GM21786 (cell line): ENCODE data around the gene DNM1.

Experiments used
- ATAC-seq: cut with Tn5 transposase; IDR thresholded peaks from one replicate; pipeline ENCODE4 v1.9.1; 2021; ENCODE audit not compliant: unreplicated experiment

DNM1 gene

DNA sequence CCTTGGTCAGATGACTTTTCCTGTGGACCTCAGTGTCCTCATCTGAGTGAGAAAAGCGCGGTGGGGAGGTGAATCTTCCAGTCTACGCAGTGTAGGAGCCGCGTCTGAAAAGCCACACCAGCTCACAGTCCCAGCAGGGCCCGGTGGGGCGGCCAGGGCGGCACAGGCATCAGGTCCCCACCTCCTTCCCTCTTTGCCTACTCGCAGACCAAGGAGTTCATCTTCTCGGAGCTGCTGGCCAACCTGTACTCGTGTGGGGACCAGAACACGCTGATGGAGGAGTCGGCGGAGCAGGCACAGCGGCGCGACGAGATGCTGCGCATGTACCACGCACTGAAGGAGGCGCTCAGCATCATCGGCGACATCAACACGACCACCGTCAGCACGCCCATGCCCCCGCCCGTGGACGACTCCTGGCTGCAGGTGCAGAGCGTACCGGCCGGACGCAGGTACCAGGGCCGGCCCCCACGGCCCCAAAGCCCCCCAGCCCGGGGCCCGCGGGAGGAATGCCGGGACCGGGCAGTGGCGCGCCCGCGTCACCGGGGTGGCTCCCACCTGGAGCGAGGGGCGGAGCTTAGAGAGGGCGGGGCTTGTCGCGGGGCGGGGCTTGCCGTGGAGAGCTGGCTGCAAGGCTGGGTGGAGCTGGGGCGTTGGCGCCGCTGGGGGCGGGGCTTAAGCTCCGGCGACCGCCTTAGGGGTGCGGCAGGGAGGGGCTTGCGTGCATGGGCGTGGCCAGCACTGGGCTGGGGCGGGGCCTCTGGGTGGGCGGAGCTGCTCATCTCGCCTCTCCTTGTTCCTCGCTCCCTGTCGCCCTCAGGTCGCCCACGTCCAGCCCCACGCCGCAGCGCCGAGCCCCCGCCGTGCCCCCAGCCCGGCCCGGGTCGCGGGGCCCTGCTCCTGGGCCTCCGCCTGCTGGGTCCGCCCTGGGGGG is 47.0 kb downstream of the DNM1 start:
- ATAC-seq = peak; percentile 80

DNA sequence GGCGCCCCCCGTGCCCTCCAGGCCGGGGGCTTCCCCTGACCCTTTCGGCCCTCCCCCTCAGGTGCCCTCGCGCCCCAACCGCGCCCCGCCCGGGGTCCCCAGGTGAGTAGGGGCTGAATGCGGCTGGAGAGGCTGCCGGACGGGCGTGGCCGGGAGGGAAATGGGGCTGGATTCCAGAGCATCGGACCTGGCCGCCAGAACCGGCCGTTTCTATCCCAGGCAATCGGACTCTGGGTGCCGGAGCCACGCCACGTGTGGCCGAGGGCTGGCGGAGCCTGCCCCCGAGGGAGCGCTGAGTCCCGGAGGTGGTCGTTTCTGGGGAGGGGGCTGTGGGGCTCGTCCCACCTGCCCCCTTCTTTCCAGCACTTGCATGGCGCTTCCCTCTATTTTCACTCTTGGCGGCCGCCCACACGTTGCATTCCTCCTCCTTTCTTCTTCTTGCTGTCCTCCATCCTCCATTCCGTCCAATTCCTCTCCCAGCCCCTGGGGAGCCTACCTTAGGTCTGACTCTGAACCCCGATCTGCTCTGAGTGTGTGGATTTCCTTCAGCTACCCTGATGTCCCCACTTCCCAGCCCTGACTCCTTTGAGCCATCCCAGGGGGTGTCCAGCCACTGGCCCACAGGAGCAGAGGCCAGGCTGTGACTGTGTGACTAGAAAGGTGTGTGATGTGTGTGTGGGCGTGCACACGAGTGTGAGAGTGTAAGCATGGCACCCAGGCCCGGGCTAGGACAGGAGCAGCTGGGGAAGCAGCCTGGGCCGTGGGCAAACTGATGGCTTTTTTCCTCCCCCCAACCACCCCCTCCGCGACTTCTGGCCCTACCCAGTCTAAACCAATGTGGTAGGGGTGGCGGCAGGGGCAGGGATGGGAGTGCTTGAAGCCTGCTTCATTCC is 47.9 kb downstream of the DNM1 start:
- no peak for ATAC-seq

DNA sequence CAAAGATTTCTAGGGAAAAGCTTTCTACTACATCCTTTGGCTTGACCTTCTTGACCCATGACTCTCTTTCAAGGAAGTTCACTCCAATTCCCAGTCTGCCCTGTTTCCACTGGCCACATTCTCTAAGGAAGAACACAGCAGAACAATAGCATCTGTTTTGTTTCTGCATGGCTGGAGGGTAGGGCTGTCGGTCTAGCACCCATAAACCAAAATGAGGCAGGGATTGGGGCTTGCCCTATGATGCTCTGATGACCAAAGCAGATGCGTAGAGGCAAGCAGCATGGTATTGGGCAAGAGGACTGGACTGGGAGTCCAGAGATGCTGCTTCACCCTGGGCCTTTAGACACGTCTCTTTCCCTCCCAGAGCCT is 48.5 kb downstream of the DNM1 start:
- ATAC-seq = no peak

DNA sequence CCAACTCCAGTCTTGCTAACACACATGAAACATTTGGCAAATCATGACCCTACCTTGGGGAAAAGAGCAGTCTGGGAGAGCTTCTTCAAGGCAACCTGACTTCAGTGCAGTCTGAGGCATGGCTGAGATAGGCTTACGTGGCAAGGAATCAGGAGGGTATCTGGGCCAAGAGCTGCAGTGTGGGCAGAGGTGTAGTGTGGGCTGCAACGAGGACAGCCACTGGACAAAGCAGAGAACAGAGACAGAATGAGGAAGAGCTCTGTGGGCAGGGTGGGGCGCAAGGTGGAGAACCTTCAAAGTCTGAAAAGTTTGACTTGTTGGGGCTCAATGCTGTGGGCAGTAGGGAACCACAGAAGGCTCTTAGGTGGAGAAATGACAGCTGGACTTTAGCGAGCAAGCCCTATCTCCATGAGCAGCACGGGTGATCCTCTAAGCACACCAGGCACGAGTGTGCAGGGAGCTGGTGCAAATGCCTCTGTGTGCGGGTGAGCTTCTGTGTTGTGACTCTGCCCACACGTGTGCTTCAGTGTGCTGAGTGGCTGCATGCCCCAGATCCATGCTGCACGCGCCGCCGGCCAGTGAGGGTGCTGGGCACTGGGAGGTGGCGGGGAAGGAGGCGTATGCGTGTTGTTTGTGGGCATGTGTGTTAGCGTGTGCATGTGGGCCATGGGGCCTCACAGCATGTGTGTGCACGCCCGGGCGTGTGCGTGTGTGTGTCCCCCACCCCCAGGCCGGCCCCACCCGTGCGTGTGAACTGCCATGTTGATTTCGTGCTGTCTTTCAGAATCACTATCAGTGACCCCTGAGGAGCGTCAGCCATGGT is 49.3 kb downstream of the DNM1 start:
- no peak for ATAC-seq

DNA sequence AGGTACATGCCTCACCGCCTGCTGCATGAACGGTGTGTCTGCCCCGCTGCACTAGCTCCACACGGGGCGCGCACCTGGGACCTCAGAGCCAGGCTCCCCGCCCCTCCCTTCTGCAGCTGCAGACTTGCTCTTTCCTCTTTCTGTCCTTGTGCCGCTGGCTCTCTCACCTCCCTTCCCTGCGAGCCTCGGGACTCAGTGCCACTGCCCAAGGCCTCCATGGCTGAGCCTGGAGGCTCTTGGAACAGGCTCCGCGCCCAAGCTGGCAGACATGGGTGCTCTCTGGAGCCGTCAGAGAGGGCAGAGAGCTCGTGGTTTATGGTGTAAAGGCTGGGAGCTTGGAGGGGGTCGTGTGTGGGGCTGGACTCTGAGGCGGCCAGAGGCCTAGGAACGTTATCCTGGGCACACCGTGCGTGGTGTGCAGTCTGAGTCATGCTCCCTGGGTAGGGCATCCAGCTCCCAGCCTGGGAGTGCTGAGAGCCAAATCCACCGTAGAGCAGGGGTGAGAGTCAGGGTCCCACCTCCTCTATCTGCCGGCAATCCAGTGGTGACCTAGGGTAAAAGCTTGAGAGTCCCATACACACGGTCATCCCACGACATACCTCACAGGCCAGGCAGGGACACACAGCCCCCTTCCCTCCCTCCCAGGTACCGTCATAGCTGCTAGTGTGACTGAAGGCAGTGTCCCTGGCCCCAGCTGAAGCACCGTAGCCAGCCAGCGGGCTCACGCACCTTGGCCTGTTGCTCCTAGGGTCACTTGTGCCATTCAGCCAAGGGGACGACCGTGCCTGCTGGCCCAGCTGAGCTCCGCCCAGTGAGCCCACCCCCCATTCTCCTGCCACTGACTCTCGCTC is 50.2 kb downstream of the DNM1 start:
- ATAC-seq = no peak

DNA sequence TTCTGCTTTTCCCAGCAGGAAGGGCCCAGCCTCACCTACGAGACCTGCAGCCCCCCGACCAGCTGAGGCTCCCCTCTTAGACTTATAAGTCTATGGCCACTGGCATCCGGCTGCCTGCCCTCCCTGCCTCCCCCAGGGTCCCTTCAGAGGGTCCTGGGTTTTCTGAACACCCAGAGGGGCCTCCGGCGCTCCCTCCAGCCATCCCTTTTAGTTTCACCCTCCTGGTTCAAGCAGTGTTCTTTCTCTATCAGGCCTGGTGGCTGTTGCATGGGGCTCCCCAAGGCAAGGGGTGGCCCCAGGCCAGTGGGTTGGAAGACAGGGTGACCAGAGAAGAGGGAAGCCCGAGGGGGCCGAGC is 50.8 kb downstream of the DNM1 start:
- no peak for ATAC-seq

DNA sequence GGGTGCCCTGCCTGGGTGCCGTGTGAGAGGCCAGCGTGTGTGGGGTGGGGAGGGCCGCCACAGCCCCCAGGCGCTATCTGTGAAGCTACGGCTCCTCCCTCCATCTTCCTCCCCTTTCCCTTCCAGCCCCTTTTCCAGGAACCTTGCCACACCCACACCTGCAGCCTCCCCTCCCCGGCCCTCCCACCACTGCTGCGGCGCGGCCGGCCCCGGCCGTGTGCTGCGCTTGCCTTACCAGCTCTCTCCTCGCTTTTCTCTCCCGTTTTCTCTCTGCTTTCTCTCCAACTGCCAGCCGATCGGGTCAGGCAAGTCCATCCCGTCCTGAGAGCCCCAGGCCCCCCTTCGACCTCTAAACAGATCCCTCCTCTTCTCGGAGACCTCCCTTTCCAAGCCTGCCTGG is 51.2 kb downstream of the DNM1 start:
- ATAC-seq = no peak

DNA sequence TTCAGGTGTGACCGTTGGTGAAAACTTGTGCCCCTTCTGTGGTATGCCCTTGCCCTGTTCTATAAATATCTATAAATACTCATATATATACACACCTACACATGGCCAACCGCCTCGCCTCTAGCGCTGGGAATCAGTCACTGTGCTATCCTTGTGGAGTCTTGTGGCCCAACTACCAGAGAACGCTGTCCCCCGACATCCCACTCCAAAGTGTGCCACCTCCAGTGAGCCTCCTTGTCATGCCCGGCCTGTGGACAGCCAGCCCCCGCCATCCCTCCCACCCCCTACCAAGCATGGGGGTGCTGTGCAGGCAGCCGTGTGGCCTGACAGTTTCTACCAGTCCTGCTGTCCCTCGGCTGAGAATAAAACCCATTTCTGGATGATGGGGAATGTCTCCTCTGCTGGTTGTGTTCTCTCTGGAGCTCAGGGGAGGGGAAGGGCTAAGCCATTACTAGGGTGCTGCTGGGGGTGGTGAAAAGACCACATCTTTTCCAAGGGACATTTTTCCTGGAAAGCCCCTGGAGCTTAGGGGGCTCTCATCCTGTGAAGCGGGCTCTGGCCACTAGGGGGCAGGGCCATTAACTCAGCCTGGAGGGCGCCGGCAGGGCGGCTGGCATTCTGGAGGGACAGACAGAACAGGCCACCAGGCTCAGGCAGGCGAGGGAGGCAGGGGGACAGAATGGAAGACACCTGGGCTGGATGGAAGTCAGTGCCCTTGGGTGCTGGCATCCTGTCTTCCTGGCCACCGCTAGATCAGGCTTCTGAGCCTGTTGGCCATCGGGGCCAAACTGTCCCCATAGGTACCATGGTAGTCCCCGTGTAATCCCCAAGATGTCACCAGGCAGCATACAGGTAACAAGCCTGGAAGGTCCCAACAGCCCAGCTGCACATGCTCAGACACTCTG is 51.9 kb downstream of the DNM1 start:
- no peak for ATAC-seq

DNA sequence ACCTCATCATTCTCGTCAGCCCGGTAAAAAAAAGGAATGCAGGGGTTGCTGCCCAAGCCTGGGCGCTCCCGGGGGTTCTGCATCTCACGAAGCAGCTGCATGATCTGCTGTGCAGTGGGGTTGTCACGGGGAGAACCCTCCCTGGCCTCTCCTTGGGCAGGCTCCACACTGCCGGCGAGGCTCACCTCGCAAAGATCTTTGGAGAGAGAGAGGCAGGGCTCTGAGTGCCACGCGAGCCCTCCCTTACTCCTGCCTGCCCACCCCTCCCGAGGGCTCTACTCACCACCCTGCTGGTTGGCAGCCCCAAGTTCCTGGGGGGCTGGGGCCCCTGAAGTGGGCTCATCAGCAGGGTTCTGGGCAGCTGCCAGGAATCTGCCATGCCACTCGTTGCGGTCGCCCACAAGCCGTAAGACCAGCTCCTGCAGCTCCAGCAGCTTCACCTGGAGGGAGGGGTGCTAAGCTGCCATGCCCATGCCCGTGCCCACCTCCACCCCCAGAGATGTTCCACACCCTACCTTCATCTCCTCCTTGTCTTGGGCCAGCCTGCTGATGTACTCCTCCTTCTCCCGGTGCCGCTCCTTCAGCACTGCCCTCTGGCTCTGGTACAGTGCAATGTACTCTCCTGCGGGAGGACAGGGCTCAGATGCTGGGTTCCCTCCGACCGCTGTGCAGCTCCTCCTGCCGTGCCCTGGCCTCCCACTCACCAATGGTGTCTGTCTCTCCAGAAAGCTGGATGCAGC is 54.1 kb downstream of the DNM1 start:
- ATAC-seq = no peak

DNA sequence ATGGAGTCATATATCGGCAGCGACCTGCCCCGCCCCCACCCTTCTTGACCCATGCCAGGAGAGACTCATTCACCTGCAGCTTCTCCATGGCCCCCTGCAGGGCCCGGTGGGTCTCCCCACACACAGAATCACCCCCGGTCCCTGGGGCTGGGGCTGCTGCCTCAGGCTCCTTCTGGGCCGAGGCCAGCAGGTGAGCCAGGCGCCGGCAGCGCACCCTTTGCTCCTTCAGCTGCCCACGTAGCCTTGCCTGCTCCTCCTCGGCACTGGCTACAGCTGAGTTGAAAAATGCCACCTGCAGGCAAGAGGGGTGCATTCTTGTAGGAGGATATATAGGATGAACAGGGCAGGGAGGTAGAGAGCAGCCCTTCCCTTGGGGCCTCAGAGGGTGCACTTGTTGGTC is 54.7 kb downstream of the DNM1 start:
- no peak for ATAC-seq

DNA sequence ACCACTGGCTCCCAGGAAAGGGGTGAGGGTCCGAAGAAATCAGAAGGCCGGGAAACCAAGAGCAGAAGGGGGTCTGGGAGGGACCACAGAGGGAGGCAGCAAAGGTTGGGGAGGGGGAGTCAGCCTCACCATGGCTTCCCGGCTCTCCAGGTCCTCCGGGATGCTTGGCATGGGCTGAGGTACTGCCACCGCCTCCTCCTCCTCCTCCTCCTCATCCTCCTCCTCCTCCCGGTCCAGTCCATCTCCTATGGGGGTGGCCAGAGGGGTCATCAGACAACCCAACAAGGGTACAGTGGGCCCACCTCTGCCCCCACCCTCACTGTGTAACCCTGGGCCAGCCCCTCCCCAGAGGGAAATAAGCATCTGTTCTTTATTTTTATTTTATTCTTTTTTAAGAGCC is 55.1 kb downstream of the DNM1 start:
- ATAC-seq = no peak

DNA sequence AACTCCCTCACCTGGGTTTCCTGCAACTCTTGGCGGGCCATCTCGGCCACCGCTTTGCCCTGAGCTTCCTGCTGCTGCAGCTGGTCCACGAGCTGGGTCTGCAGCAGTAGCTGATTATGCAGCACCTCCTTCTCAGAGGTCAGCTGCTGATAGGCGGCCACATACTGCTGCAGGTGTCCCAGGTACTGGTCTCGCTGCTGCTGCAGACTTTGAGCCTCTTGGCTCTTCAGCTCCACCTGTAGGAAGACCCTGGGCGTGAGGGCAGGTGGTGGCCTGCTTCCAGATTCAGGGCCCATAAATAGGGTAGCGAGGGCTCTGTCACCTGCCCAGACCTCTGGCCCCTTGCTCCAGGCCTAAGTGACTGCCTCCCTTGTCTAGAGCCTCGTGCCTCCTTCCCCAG is 56.0 kb downstream of the DNM1 start:
- ATAC-seq = no peak

DNA sequence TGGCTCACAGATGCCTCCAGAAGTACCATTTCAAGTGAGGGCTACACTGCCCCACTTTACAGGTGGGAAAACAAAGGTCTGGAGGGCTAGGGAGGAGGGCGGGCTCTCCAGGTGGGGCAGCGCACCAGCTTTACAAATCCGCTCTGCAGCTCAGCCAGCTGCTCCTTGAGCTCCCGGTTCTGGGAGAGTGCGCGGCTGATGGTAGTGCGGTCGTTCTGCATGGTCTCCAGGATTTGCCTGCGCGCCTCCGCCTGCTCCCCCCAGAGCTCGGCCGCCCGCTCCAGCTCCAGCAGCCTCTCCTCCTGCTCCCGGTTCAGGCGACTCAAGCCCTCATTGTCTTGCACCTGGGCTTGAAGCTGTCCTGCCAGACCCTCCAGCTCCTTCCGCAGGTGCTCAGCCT is 57.2 kb downstream of the DNM1 start:
- ATAC-seq = no peak

DNA sequence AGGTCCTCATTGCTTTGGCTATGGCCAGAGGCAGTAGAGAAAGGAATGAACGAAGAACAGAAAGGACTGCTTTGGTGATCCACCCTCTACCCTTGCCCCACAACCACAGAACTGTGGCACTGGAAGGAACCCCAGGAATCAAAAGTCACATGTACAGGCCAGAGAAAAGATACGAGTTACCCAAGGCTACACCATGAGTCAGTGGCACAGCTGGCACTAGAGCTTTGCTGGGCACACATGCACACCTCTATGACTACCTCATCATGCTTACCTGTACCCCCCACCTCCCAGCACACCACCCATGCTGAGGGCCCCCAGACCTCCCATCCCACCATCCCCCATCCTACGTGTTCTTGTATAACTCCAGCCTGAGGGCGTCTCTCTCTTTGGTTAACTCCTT is 59.5 kb downstream of the DNM1 start:
- no peak for ATAC-seq

DNA sequence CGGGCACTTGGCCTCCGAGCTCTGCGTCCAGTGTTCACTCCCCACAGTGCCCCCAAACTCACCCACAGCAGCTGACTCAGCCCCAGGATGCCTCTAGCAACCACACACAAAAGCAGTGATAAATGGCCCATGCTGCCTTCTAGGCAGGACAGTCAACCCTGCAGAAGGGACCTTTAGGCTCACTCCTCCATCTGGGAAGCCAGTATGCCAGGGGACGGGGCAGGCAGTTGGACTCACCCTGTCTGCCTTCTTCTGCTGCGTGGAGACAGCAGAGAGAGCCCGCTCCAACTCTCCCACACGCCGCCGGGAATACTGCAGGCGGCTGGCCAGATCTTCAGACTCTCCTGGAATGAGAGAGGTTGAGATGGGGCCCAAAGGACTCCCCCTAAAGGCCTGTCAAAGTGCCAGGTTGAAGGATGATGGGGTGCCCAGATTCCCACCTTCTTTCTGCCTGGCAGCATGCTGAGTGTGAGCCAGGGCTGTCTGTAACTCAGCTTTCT is 62.2 kb downstream of the DNM1 start:
- ATAC-seq = no peak

DNA sequence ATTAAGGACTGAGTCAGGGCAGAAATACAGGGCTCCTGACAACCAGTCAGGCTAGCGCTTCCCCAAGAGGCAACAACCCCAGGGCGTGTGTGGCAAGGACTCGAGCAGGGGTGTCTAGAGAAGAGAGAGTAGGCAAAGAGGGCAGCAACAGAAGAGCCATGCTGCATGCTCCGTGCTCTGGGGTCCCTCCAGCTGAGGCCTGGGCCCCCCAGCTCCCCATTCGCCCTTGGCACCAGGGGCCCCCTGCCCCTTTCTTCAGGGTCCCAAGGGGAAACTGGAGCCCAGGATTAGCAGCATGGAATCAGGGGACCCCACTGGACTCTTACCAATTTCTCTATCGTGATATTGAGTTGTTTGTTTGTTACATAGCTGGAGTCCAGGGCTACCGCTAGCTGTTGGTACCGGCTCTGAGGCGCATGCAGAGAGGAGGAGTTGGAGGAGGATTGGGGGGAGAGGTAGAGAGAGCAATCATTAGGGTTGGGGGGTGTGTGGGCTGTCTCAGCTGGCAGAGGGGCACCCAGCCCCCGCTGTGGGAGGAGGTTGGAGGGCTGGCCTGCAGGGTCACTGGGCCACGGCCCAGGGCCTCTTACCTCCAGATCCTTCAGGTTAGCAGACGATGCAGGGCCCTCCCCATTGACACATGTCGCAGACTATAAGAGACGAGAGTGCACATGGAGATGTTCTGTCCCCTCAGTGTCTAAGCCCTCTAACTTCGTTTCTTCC is 63.9 kb downstream of the DNM1 start:
- no peak for ATAC-seq

DNA sequence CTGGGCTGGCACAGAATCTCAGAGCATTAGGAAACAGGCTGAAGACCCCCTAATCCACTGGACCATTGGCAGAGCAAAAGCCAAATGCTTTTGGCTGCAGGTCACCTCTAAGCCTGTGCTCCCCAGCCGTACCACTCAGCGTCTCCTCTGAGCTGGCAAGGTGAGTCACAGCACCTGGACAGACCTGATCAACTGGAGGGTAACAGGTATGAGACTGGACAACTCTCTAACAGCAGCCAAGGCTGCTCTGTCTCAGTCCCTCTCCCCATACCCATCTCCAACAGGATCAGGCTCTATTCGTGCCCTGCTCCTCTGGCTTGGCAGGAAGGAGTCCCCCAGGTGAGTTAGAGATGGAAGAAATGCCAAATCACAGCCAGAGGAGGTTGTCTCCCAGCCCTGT is 67.9 kb downstream of the DNM1 start:
- ATAC-seq = no peak

DNA sequence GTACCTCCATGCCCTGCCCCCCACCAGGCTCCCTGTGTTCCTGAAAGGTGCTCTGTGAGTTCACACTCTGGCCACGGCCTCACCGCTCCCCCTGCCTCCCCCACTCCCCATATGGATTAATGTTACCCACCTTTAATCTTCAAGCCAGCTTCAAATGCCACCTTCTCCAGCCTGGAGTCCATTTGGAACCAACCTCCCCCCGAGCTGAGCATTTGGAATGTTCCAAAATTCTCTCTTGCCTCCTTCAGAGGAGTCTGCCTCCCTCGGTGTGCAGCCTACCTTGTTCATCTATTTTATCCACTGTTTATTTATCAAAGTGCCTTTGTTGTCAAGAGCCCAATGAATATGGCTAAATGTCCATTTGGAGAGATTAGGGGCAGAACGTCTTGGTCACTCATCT is 68.3 kb downstream of the DNM1 start:
- ATAC-seq = no peak
